Measurements from ENCODE around the gene NDUFA5. TPM values are rescaled to one million over a fixed set of nuclear protein-coding genes. Genes with fewer than 3 reads are reported as not detected.
A peak's percentile ranks its signal among the peaks of the same experiment; 100 is the strongest.

NDUFA5 gene
- total RNA-seq, 4 donors from 2014 or later = 22.5 to 56.6 (median 33.5) TPM

DNA sequence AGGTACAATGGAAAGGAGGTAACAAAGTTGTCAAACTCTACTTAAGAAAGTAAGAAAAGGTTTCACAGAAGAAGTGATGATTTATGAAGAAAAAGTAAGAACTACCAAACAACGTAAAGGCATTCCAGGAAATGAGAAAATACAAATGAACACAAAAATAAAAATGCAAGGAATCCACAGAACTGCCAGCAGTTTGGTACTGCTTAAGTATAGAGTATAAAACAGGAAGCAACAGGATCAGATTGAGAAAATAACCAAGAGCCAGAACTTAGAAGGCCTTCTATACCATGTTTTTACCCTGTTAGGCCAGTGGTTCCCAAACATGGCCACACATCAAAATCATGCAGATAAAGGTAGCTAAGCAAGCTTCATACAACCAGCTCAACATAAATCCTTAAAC is 9.2 kb downstream of the NDUFA5 start:
- TF ChIP-seq EP300 (IDR thresholded peaks at IDR 0.05) (no peak), POLR2A (IDR thresholded peaks at IDR 0.05) (no peak)
- TF ChIP-seq, protein P1, sequence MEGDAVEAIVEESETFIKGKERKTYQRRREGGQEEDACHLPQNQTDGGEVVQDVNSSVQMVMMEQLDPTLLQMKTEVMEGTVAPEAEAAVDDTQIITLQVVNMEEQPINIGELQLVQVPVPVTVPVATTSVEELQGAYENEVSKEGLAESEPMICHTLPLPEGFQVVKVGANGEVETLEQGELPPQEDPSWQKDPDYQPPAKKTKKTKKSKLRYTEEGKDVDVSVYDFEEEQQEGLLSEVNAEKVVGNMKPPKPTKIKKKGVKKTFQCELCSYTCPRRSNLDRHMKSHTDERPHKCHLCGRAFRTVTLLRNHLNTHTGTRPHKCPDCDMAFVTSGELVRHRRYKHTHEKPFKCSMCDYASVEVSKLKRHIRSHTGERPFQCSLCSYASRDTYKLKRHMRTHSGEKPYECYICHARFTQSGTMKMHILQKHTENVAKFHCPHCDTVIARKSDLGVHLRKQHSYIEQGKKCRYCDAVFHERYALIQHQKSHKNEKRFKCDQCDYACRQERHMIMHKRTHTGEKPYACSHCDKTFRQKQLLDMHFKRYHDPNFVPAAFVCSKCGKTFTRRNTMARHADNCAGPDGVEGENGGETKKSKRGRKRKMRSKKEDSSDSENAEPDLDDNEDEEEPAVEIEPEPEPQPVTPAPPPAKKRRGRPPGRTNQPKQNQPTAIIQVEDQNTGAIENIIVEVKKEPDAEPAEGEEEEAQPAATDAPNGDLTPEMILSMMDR (IDR thresholded peaks at IDR 0.05) = no peak
- peaks cover 0 to 29% (median 0%) of the 10 kb centered on the region in 4 donors for H3K4me1 ChIP-seq
- no peaks in the 10 kb centered on the region for H3K27me3 ChIP-seq
- H3K27ac ChIP-seq = no peak overlapping the region
- peaks cover 0 to 46% (median 0%) of the 10 kb centered on the region in 3 donors for H3K36me3 ChIP-seq
- no peak for DNase-seq (ENCODE audit: low spot score in 2 of 2)
- 56 to 63% methylated on average over 1 of the region's 1 CpG for WGBS, 2 donors
- no peaks in the 10 kb centered on the region for H3K9me3 ChIP-seq
- H3K4me3 ChIP-seq = no peak overlapping the region

DNA sequence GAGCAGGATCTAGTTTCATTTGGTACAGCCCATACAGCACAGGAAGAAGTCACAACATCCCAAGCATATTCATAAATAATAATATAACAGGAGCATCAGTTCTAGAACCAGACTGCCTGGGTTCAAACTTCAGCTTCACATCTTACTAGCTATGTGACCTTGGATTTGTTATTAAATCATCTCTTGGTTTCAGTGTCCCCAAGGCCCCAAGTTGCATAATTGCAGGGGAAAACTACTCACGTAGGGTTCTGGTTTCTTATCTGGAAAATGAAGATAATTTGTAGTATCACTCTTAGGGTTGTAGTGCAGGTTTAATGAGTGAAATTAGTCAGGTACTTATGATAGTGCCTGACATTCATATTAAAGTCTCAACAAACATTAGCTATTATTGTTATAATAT is 17.7 kb downstream of the NDUFA5 start:
- Histone ChIP-seq H3K4me3 (no peak overlapping the region), H3K4me1 (peaks cover 0 to 6% (median 0%) of the 10 kb centered on the region in 4 donors), H3K36me3 (peaks cover 0 to 4% (median 0%) of the 10 kb centered on the region in 3 donors), H3K27ac (no peak overlapping the region), H3K27me3 (no peaks in the 10 kb centered on the region), H3K9me3 (no peaks in the 10 kb centered on the region)
- TF ChIP-seq, protein P1 (IDR thresholded peaks at IDR 0.05) = no peak
- no peak for TF ChIP-seq POLR2A (IDR thresholded peaks at IDR 0.05)
- DNase-seq (ENCODE audit: low spot score in 2 of 2) = no peak
- 68 to 69% methylated on average over 1 of the region's 1 CpG for WGBS, 2 donors

DNA sequence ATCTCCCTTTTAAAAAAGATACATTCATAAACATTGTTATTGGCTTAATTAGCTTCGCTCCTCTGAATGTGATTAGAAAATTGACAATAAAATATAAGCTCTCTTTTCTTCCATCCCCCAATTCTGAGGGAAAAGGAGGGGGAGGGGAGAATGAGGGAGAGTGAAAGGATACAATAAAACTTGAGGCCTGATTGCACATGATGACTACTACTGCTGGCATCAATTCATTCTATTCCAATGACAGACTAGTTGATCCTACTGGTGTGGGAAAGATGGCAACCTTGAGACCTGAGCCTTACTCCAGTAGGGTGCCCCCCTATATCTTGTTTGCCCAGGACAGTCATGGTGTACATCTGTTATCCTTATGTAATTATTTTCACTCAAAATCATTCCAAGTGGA is 18.7 kb downstream of the NDUFA5 start:
- no peak overlapping the region for H3K27ac ChIP-seq

DNA sequence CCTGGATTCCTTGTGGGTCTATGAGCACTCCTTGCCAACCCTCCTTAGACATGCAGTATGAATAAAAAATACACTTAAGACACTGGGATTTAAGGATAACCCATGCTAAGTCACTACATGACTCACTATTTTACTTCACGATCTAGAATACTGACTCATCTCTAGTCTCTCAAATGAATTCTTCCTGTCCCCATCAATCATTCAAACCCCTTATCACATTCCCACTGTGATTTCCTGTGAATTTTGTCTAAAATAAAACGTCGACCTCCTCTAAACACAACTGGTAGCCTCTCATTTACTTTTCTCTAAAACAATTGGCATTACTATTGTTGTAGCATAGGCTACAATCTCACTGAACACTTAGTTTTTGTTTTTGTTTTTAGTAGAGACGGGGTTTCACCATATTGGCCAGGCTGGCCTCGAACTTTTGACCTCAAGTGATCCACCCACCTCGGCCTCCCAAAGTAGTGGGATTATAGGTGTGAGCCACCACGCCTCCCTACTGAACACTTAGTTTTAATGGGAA is 19.4 kb downstream of the NDUFA5 start:
- no peak overlapping the region for H3K4me3 ChIP-seq
- no peak for DNase-seq (ENCODE audit: low spot score in 2 of 2)
- peaks cover 0 to 17% (median 2%) of the 10 kb centered on the region in 4 donors for H3K4me1 ChIP-seq
- WGBS, 2 donors = 72 to 76% methylated on average over 7 of the region's 7 CpGs
- no peak overlapping the region for H3K27ac ChIP-seq
- TF ChIP-seq, protein P1 (IDR thresholded peaks at IDR 0.05) = no peak
- no peak for TF ChIP-seq EP300 (IDR thresholded peaks at IDR 0.05)
- no peak for TF ChIP-seq POLR2A (IDR thresholded peaks at IDR 0.05)
- no peaks in the 10 kb centered on the region for H3K9me3 ChIP-seq
- H3K36me3 ChIP-seq = no peaks in the 10 kb centered on the region
- H3K27me3 ChIP-seq = no peaks in the 10 kb centered on the region

More for the DNA sequence above, 18.7 kb downstream of the NDUFA5 start:
- H3K9me3 ChIP-seq = no peaks in the 10 kb centered on the region
- 97 to 98% methylated on average over 1 of the region's 1 CpG for WGBS, 2 donors
- DNase-seq (ENCODE audit: low spot score in 2 of 2) = no peak
- peaks cover 0 to under 1% (median 0%) of the 10 kb centered on the region in 3 donors for H3K36me3 ChIP-seq
- TF ChIP-seq POLR2A (IDR thresholded peaks at IDR 0.05) = no peak
- TF ChIP-seq, protein P1 (IDR thresholded peaks at IDR 0.05) = no peak
- TF ChIP-seq EP300 (IDR thresholded peaks at IDR 0.05) = no peak
- H3K4me3 ChIP-seq = no peak overlapping the region
- peaks cover 0 to 10% (median 1%) of the 10 kb centered on the region in 4 donors for H3K4me1 ChIP-seq
- no peaks in the 10 kb centered on the region for H3K27me3 ChIP-seq

DNA sequence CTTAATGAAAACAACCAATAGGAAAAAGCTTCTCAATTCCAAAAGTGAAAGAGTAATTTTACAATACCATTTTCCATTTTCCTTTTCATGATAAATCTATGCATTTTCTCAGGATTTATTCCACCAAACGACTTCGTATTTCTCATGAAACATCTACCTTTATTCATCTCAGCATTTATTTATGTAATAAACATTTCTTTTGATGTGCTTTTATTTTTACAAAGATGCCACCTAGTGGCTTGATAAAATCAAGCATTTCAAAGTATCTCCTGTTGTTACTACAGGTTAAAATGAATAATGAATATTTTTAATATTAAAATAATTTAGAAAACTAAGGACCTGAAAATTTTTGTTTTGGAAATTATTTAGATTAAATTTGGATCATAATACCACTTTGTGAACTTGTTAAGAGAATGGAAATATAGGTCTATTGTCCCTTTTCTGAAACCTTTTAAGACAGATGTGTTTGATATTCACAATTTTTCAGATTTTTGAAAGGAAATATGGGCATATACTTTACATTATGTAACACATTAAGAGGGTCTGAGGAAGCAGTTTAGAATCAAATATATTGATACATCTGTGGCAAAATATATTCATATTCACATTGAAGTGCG is 20.5 kb downstream of the NDUFA5 start:
- TF ChIP-seq EP300 (IDR thresholded peaks at IDR 0.05) = no peak
- TF ChIP-seq, protein P1 (IDR thresholded peaks at IDR 0.05) = peak in 4 of 5 experiments; percentile 33 to 56 (median 36)
- H3K27me3 ChIP-seq = no peaks in the 10 kb centered on the region
- H3K27ac ChIP-seq = no peak overlapping the region
- no peaks in the 10 kb centered on the region for H3K36me3 ChIP-seq
- DNase-seq (ENCODE audit: low spot score in 2 of 2) = no peak
- peaks cover 0 to 24% (median 2%) of the 10 kb centered on the region in 4 donors for H3K4me1 ChIP-seq
- no peak overlapping the region for H3K4me3 ChIP-seq
- H3K9me3 ChIP-seq = no peaks in the 10 kb centered on the region
- 39 to 44% methylated on average over 3 of the region's 3 CpGs for WGBS, 2 donors
